Body of pancreas (tissue), 4 donors: ENCODE measurements around the gene ARHGEF28. TPM values are rescaled to one million over a fixed set of nuclear protein-coding genes. Genes with fewer than 3 reads are reported as not detected.

Experiments
- ATAC-seq: fragments of 150-250 bp; one replicate; pipeline ENCODE4 v1.9.1; 2016
- DNase-seq, 4 donors: peaks; one replicate each; pipeline ENCODE4 v3.0.0-alpha.2; 2019
- H3K27ac ChIP-seq, 4 donors: fragments of 200-600 bp; sonication (generic); 1 replicate in 3 of 4; 2 replicates in 1 of 4; pipeline versions ENCODE4 v1.5.1 to v1.6.1; 2016 to 2019; ENCODE audit warnings: mild to moderate bottlenecking in 1 of 4, mixed read lengths in 1 of 4, moderate library complexity in 1 of 4
- H3K27me3 ChIP-seq, 2 donors: fragments of 200-600 bp; sonication (generic); one replicate each; pipeline ENCODE4 v1.6.0; 2016; ENCODE audit warnings: mild to moderate bottlenecking in 1 of 2
- H3K36me3 ChIP-seq, 2 donors: fragments of 200-600 bp; sonication (generic); replicated peaks in 1 of 2; 2 replicates each; pipeline ENCODE4 v1.5.1; 2016; ENCODE audit warnings: low read depth in 2 of 2; ENCODE audit not compliant: insufficient read depth in 1 of 2
- H3K4me1 ChIP-seq: fragments of 200-600 bp; sonication (generic); one replicate; pipeline ENCODE4 v1.6.0; 2016
- H3K4me3 ChIP-seq, 2 donors: fragments of 200-600 bp; sonication (generic); 1 replicate in 1 of 2; 2 replicates in 1 of 2; pipeline ENCODE4 v1.5.1; 2016 to 2019
- H3K9me3 ChIP-seq, 3 donors: fragments of 200-600 bp; sonication (generic); 1 replicate in 2 of 3; 2 replicates in 1 of 3; pipeline ENCODE4 v1.5.1; 2016
- CTCF ChIP-seq, 7 experiments: fragments of 450-650 bp in 4 of 7; fragments of 200-600 bp in 3 of 7; sonication (generic) in 3 of 7; IDR thresholded peaks; one replicate each; pipeline ENCODE4 v1.5.1; 2016 to 2019; ENCODE audit warnings: antibody characterized with exemption in 7 of 7
- POLR2A ChIP-seq, 3 donors: fragments of 450-650 bp; IDR thresholded peaks; one replicate each; pipeline ENCODE4 v1.6.1; 2016; ENCODE audit warnings: antibody characterized with exemption in 3 of 3, mild to moderate bottlenecking in 2 of 3
- WGBS, 2 donors: methylation state at CpG; one replicate each; pipeline ENCODE4 v1.1.5; 2017; 5-methylcytosine and 5-hydroxymethylcytosine counted together
- intact Hi-C: fragments of 100-400 bp; cut with DNase I; formaldehyde crosslinking; loops from one replicate; pipeline ENCODE4 v1.15.1; 2023
- total RNA-seq, 2 donors: library from RNA; depleted of rRNA; stranded (reverse); fragments of >200 nt; gene quantifications; one replicate each; pipeline ENCODE4 v1.1.0, GENCODE V29; 2016

ARHGEF28 gene
- total RNA-seq, 2 donors from 2014 or later, result 63.0 to 67.2 TPM

GRCh38 chr5:73820326-73820725, 194.3 kb downstream of the ARHGEF28 start:
- peaks cover 34% of the 10 kb centered on the region for H3K4me1 ChIP-seq

GRCh38 chr5:73821003-73821402, 195.0 kb downstream of the ARHGEF28 start:
- TF ChIP-seq POLR2A (IDR thresholded peaks at IDR 0.05) (no peak), CTCF (IDR thresholded peaks at IDR 0.05) (no peak)
- 82% methylated on average over 4 of the region's 4 CpGs for WGBS, 2 donors
- intact Hi-C loops, result no loop called here
- ATAC-seq (no peak), DNase-seq (no peak)
- H3K27me3 ChIP-seq, result no peaks in the 10 kb centered on the region
- H3K36me3 ChIP-seq, result no peaks in the 10 kb centered on the region
- H3K27ac ChIP-seq, result peak overlapping the region in 1 of 4 donors; percentile 15
- no peak overlapping the region for H3K4me3 ChIP-seq
- H3K4me1 ChIP-seq, result peaks cover 34% of the 10 kb centered on the region
- no peaks in the 10 kb centered on the region for H3K9me3 ChIP-seq

More at GRCh38 chr5:73820326-73820725, 194.3 kb downstream of the ARHGEF28 start:
- TF ChIP-seq POLR2A (IDR thresholded peaks at IDR 0.05), result no peak
- TF ChIP-seq CTCF (IDR thresholded peaks at IDR 0.05), result no peak
- Histone ChIP-seq H3K27me3 (no peaks in the 10 kb centered on the region), H3K36me3 (no peaks in the 10 kb centered on the region), H3K27ac (no peak overlapping the region), H3K9me3 (no peaks in the 10 kb centered on the region), H3K4me3 (no peak overlapping the region)
- intact Hi-C loops, result no loop called here
- no peak for ATAC-seq
- DNase-seq, result no peak
- WGBS, 2 donors, result 72 to 82% methylated on average over 2 of the region's 2 CpGs

GRCh38 chr5:73822278-73822988, 196.4 kb downstream of the ARHGEF28 start:
- DNase-seq, result no peak
- no peak overlapping the region for H3K4me3 ChIP-seq
- H3K27ac ChIP-seq, result peak overlapping the region; percentile 50 to 82 (median 64)
- H3K27me3 ChIP-seq, result no peaks in the 10 kb centered on the region
- TF ChIP-seq POLR2A (IDR thresholded peaks at IDR 0.05) (no peak), CTCF (IDR thresholded peaks at IDR 0.05) (no peak)
- intact Hi-C loops, result no loop called here
- H3K36me3 ChIP-seq, result no peaks in the 10 kb centered on the region
- peaks cover 40% of the 10 kb centered on the region for H3K4me1 ChIP-seq
- peak; percentile 22 for ATAC-seq
- 91 to 94% methylated on average over 2 of the region's 2 CpGs for WGBS, 2 donors
- H3K9me3 ChIP-seq, result no peaks in the 10 kb centered on the region

- no peak for TF ChIP-seq POLR2A (IDR thresholded peaks at IDR 0.05)
- TF ChIP-seq CTCF (IDR thresholded peaks at IDR 0.05), result no peak
- peak; percentile 88 for ATAC-seq
- WGBS, 2 donors, result 16 to 22% methylated on average over 4 of the region's 4 CpGs
Measured at GRCh38 chr5:73822989-73823339, 197.0 kb downstream of the ARHGEF28 start.

GRCh38 chr5:73823508-73823925, 197.5 kb downstream of the ARHGEF28 start:
- WGBS, 2 donors, result 14 to 23% methylated on average over 1 of the region's 1 CpG
- H3K4me1 ChIP-seq, result peaks cover 40% of the 10 kb centered on the region

More at GRCh38 chr5:73822989-73823339, 197.0 kb downstream of the ARHGEF28 start:
- Histone ChIP-seq H3K36me3 (no peaks in the 10 kb centered on the region), H3K27ac (peak overlapping the region; percentile 50 to 82 (median 67)), H3K4me1 (peaks cover 40% of the 10 kb centered on the region), H3K9me3 (no peaks in the 10 kb centered on the region), H3K27me3 (no peaks in the 10 kb centered on the region), H3K4me3 (no peak overlapping the region)
- DNase-seq, result peak in 3 of 4 donors; percentile 39 to 65 (median 57)
- intact Hi-C loops, result no loop called here

More at GRCh38 chr5:73823508-73823925, 197.5 kb downstream of the ARHGEF28 start:
- ATAC-seq (peak; percentile 70), DNase-seq (peak in 3 of 4 donors; percentile 22 to 51 (median 47))
- H3K9me3 ChIP-seq, result no peaks in the 10 kb centered on the region
- H3K36me3 ChIP-seq, result no peaks in the 10 kb centered on the region
- H3K27ac ChIP-seq, result peak overlapping the region; percentile 50 to 82 (median 67)
- no peak overlapping the region for H3K4me3 ChIP-seq
- intact Hi-C loops, result no loop called here
- TF ChIP-seq POLR2A (IDR thresholded peaks at IDR 0.05) (no peak), CTCF (IDR thresholded peaks at IDR 0.05) (no peak)
- H3K27me3 ChIP-seq, result no peaks in the 10 kb centered on the region
